ENCODE results near the gene CDC25B.

CDC25B gene

GRCh38 chr20:3794701-3795420, 1.2 kb upstream of the CDC25B start:
- TF ChIP-seq CTCF (conservative IDR thresholded peaks at IDR 0.05; ENCODE audit: low read depth, low read length): no peak
- DNase-seq (ENCODE audit: low read depth): no peak
- H3K4me3 ChIP-seq (ENCODE audit: low read length): peak overlapping the region; percentile 77

- H3K4me3 ChIP-seq (ENCODE audit: low read length): peak overlapping the region; percentile 77
- DNase-seq (ENCODE audit: low read depth): no peak
- TF ChIP-seq CTCF (conservative IDR thresholded peaks at IDR 0.05; ENCODE audit: low read depth, low read length): no peak
Measured at GRCh38 chr20:3796477-3797225, 541 bp downstream of the CDC25B start.

GRCh38 chr20:3797226-3797545, 1.1 kb downstream of the CDC25B start:
- peak overlapping the region; percentile 77 for H3K4me3 ChIP-seq (ENCODE audit: low read length)
- no peak for TF ChIP-seq CTCF (conservative IDR thresholded peaks at IDR 0.05; ENCODE audit: low read depth, low read length)
- no peak for DNase-seq (ENCODE audit: low read depth)

GRCh38 chr20:3797592-3798372, 1.7 kb downstream of the CDC25B start:
- no peak for DNase-seq (ENCODE audit: low read depth)
- no peak for TF ChIP-seq CTCF (conservative IDR thresholded peaks at IDR 0.05; ENCODE audit: low read depth, low read length)
- H3K4me3 ChIP-seq (ENCODE audit: low read length): peak overlapping the region; percentile 77

- no peak for DNase-seq (ENCODE audit: low read depth)
- H3K4me3 ChIP-seq (ENCODE audit: low read length): no peak overlapping the region
- TF ChIP-seq CTCF (conservative IDR thresholded peaks at IDR 0.05; ENCODE audit: low read depth, low read length): no peak
Measured at GRCh38 chr20:3798373-3798768, 2.3 kb downstream of the CDC25B start.

- TF ChIP-seq CTCF (conservative IDR thresholded peaks at IDR 0.05; ENCODE audit: low read depth, low read length): no peak
- DNase-seq (ENCODE audit: low read depth): no peak
- H3K4me3 ChIP-seq (ENCODE audit: low read length): no peak overlapping the region
Measured at GRCh38 chr20:3798908-3799248, 2.8 kb downstream of the CDC25B start.
